PC-9 (cell line): ENCODE data around the gene CACNA1D. TPM values are rescaled to one million over a fixed set of nuclear protein-coding genes. Genes with fewer than 3 reads are reported as not detected.

Source experiments
- BruUV-seq: library from RNA; stranded (reverse); fragments of 400-500 nt; replicated peaks from 2 replicates; lab custom pipeline; 2021; lab: Mats Ljungman, UMichigan
- CTCF ChIA-PET: fragments of 300-600 bp; sonication (Branson Sonifier 250); formaldehyde crosslinking; loops from one replicate; lab custom pipeline; 2022; ENCODE audit warnings: antibody characterized with exemption; lab: Charles Lee
- POLR2A ChIA-PET: fragments of 300-600 bp; sonication (Branson Sonifier 250); formaldehyde crosslinking; loops from one replicate; lab custom pipeline; 2022; ENCODE audit warnings: antibody characterized with exemption; ENCODE audit not compliant: unreplicated experiment; lab: Charles Lee
- DNase-seq, 2 experiments: peaks; one replicate each; pipeline versions ENCODE4 v3.0.0 to v3.0.0-alpha.2; 2015 to 2022; ENCODE audit warnings: mixed read lengths in 1 of 2
- H2AFZ ChIP-seq: fragments of 200-600 bp; sonication (generic); 2 replicates; pipeline ENCODE4 v1.8.1; 2017; ENCODE audit warnings: antibody characterized with exemption
- H3F3A ChIP-seq: fragments of 200-600 bp; sonication (generic); 2 replicates; pipeline ENCODE4 v1.8.1; 2017; ENCODE audit warnings: antibody characterized with exemption, mild to moderate bottlenecking, low read depth; ENCODE audit not compliant: insufficient read depth
- H3K27ac ChIP-seq: fragments of 200-600 bp; sonication (generic); 2 replicates; pipeline ENCODE4 v1.6.1; 2016; ENCODE audit warnings: mixed run types
- H3K27me3 ChIP-seq: fragments of 200-600 bp; sonication (generic); 2 replicates; pipeline ENCODE4 v1.6.1; 2016; ENCODE audit warnings: low read depth, mixed run types; ENCODE audit not compliant: insufficient read depth
- H3K36me3 ChIP-seq: fragments of 200-600 bp; sonication (generic); 2 replicates; pipeline ENCODE4 v1.6.1; 2016; ENCODE audit warnings: low read depth, mixed run types
- H3K4me1 ChIP-seq: fragments of 200-600 bp; sonication (generic); replicated peaks from 2 replicates; pipeline ENCODE4 v1.6.1; 2016; ENCODE audit warnings: mixed run types; ENCODE audit not compliant: insufficient read depth
- H3K4me2 ChIP-seq: fragments of 200-600 bp; sonication (generic); 2 replicates; pipeline ENCODE4 v1.6.1; 2017; ENCODE audit warnings: mixed run types
- H3K4me3 ChIP-seq: fragments of 200-600 bp; sonication (generic); 2 replicates; pipeline ENCODE4 v1.6.1; 2016; ENCODE audit warnings: mixed run types
- H3K79me2 ChIP-seq: fragments of 200-600 bp; sonication (generic); 2 replicates; pipeline ENCODE4 v1.6.1; 2017; ENCODE audit warnings: low read depth, mixed run types
- H3K9me2 ChIP-seq: fragments of 200-600 bp; sonication (generic); 2 replicates; pipeline ENCODE4 v1.8.1; 2017; ENCODE audit warnings: mild to moderate bottlenecking; ENCODE audit not compliant: insufficient read depth
- H3K9me3 ChIP-seq: fragments of 200-600 bp; sonication (generic); 2 replicates; pipeline ENCODE4 v1.8.1; 2016; ENCODE audit warnings: low read depth; ENCODE audit not compliant: insufficient read depth
- H4K20me1 ChIP-seq: fragments of 200-600 bp; sonication (generic); 2 replicates; pipeline ENCODE4 v1.8.1; 2017; ENCODE audit not compliant: insufficient read depth
- EZH2 ChIP-seq: fragments of 200-600 bp; sonication (generic); IDR thresholded peaks from 2 replicates; pipeline ENCODE4 v1.8.0; 2017; ENCODE audit warnings: antibody characterized with exemption, low read depth
- intact Hi-C: fragments of 100-400 bp; cut with micrococcal nuclease; formaldehyde crosslinking; loops from one replicate; pipeline ENCODE4 v1.10.0; 2022; ENCODE audit not compliant: unreplicated experiment
- total RNA-seq: library from RNA; stranded (reverse); gene quantifications from 2 replicates; pipeline ENCODE4 v1.2.3, GENCODE V29; 2021
- TF ChIP-seq, protein P1 (sequence below): fragments of 200-600 bp; sonication (generic); conservative IDR thresholded peaks from 2 replicates; pipeline ENCODE4 v1.6.1; 2017; ENCODE audit warnings: mixed run types, antibody characterized with exemption, mild to moderate bottlenecking, moderate library complexity

Gene CACNA1D
- total RNA-seq, 1 experiment from 2014 or later = not detected

DNA sequence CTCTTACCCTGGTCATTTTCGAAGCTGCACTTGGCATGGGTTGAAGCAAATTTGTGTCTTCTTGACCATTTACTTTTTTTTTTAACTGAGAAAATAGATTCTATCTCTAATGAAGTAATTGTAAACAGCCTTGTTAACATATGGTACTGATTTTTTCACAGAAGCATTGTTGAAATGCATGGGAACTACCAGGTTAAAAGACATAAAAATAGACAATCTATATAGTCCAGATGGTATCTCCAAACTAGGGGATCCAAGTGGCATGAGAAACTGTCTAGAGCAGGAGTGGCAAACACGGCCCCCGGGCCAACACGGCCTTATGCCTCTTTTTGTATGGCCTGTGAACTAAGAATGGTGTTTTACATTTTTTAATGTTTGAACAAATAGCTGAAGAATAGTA is 41.9 kb downstream of the CACNA1D start:
- no peaks in the 10 kb centered on the region for H4K20me1 ChIP-seq
- no peak overlapping the region for H3K27ac ChIP-seq
- no peaks in the 10 kb centered on the region for H3K9me2 ChIP-seq
- peaks cover 82% of the 10 kb centered on the region for H3K27me3 ChIP-seq
- no peaks in the 10 kb centered on the region for H3K9me3 ChIP-seq
- DNase-seq = no peak
- H2AFZ ChIP-seq = no peak overlapping the region
- no peaks in the 10 kb centered on the region for H3K36me3 ChIP-seq
- no peaks in the 10 kb centered on the region for H3K4me1 ChIP-seq
- H3F3A ChIP-seq = no peaks in the 10 kb centered on the region
- intact Hi-C loops = no loop called here
- no peak overlapping the region for H3K4me3 ChIP-seq
- no TSS peak for BruUV-seq
- H3K4me2 ChIP-seq = no peak overlapping the region
- TF ChIP-seq, protein P1, sequence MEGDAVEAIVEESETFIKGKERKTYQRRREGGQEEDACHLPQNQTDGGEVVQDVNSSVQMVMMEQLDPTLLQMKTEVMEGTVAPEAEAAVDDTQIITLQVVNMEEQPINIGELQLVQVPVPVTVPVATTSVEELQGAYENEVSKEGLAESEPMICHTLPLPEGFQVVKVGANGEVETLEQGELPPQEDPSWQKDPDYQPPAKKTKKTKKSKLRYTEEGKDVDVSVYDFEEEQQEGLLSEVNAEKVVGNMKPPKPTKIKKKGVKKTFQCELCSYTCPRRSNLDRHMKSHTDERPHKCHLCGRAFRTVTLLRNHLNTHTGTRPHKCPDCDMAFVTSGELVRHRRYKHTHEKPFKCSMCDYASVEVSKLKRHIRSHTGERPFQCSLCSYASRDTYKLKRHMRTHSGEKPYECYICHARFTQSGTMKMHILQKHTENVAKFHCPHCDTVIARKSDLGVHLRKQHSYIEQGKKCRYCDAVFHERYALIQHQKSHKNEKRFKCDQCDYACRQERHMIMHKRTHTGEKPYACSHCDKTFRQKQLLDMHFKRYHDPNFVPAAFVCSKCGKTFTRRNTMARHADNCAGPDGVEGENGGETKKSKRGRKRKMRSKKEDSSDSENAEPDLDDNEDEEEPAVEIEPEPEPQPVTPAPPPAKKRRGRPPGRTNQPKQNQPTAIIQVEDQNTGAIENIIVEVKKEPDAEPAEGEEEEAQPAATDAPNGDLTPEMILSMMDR = no peak
- no peak for TF ChIP-seq EZH2
- ChIA-PET POLR2A (no interaction called here), CTCF (no interaction called here)
- H3K79me2 ChIP-seq = no peaks in the 10 kb centered on the region

DNA sequence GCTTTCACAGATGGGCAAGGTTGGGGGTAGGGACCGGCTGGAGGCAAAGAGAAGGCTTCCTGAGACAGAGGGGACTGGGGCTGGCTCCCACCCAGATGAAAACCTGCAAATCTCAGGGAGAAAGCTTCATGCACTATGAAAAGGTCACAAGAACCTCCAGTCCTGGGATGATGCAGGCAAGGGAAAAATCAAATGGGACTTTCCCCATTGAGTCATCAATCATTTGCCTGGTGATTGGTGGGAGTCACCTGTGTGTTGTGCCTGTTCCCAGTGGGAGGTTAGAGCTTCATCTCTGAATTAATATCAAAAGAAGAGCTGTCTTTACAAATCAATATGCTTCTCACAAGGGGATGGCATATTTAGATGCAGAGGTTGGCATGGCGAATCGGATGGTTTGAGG is 49.9 kb downstream of the CACNA1D start:
- H3K36me3 ChIP-seq = no peaks in the 10 kb centered on the region
- no peaks in the 10 kb centered on the region for H3K79me2 ChIP-seq
- no peak overlapping the region for H3K4me3 ChIP-seq
- no peaks in the 10 kb centered on the region for H4K20me1 ChIP-seq
- no peak for DNase-seq
- H2AFZ ChIP-seq = no peak overlapping the region
- no peak overlapping the region for H3K4me2 ChIP-seq
- H3K9me3 ChIP-seq = no peaks in the 10 kb centered on the region
- peaks cover 69% of the 10 kb centered on the region for H3K27me3 ChIP-seq
- no peak overlapping the region for H3K27ac ChIP-seq
- TF ChIP-seq, protein P1 = no peak
- TF ChIP-seq EZH2 = no peak
- intact Hi-C loops = no loop called here
- POLR2A ChIA-PET = no interaction called here
- BruUV-seq = no TSS peak
- CTCF ChIA-PET = no interaction called here
- no peaks in the 10 kb centered on the region for H3F3A ChIP-seq
- H3K4me1 ChIP-seq = no peaks in the 10 kb centered on the region
- no peaks in the 10 kb centered on the region for H3K9me2 ChIP-seq

DNA sequence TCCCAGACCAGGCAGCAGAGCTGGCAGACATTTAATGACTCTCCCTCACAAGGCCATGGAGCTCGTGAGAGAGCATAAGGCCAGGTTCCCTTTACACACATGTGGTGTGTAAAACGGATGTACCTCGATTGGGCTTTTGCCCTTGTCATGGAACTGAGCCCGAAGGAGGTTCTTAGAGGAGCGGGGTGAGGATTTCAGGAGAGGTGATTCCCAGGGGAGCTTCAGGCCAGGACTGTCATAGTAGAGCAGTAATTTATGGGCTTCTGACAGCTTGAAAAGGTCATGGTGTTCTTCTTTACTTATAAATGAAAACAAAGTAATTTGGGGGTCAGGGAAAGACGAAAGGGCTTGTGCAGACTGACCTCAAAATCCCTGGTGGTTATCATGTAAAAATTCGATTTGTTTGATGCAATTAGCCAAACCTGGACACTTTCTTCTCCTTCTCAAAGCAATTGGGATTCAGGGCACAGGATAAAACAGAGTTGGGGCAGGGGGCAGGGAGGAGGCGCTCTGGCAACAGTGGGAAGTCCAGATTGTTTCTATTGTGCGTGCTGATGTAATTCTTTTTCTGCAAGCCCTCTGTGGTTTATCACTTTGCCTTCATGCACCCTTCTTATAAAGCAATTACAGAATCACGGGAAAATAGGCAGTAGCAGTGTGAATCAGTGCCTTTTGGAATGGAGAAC is 51.0 kb downstream of the CACNA1D start:
- no peak for DNase-seq
- no peak for TF ChIP-seq EZH2
- TF ChIP-seq, protein P1 = no peak
- H3K4me3 ChIP-seq = no peak overlapping the region
- peaks cover 72% of the 10 kb centered on the region for H3K27me3 ChIP-seq
- H3K36me3 ChIP-seq = no peaks in the 10 kb centered on the region
- H3K79me2 ChIP-seq = no peaks in the 10 kb centered on the region
- intact Hi-C loops = no loop called here
- no peaks in the 10 kb centered on the region for H3F3A ChIP-seq
- no peak overlapping the region for H2AFZ ChIP-seq
- ChIA-PET CTCF (no interaction called here), POLR2A (no interaction called here)
- BruUV-seq = no TSS peak
- H3K9me2 ChIP-seq = no peaks in the 10 kb centered on the region
- H3K27ac ChIP-seq = no peak overlapping the region
- H3K4me1 ChIP-seq = no peaks in the 10 kb centered on the region
- no peaks in the 10 kb centered on the region for H4K20me1 ChIP-seq
- no peak overlapping the region for H3K4me2 ChIP-seq
- no peaks in the 10 kb centered on the region for H3K9me3 ChIP-seq
